ENCODE results near the gene LMOD2.

LMOD2 gene

DNA sequence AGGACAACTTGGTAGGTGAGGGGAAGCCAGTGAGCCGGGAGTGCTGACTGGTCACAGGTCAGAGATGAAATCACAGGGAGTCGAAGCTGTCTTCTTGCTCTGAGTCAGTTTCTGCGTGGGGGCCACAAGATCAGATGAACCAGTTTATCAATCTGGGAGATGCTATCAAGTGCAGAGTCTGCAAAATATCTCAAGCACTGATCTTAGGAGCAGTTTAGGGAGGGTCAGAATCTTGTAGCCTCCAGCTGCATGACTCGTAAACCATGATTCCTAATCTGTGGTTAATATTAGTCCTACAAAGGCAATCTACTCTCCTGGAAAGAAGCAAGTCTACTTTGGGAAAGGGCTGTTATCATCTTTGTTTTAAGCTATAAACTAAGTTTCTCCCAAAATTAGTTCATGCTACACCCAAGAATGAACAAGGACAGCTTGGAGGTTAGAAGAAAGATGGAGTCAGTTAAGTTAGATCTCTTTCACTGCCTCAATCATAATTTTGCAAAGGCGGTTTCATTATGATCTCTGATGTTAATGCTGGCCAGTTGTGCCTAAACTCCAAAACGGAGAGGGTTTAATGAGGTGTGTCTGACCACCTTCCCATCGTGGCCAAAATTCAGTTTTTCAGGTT, 8.4 kb upstream of the LMOD2 start:
- TF ChIP-seq CTCF (IDR thresholded peaks at IDR 0.05; ENCODE audit: control insufficient read depth, extremely low read depth, insufficient read depth) = no peak
- no peak for DNase-seq (ENCODE audit: low read depth)
- no peak overlapping the region for H3K4me3 ChIP-seq (ENCODE audit: low read depth, low read length)

DNA sequence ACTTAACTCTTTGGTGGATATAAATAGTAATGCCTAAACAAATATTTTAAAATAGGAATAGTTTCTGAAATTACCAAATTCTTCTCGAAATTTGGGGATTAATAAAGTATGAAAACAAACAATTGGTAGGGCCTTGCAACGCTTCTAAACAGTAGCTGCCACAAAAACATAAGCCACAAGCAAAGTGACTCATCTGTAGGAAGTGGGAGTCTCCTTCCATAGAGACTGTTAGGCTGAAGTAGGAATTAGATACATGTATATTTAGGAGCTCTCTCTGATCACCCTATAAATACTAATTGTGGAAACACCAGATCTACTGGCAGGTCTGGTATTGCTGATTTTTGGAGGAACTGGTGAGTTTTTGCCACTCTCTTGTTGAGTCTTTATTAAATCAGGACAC, 5.7 kb upstream of the LMOD2 start:
- DNase-seq (ENCODE audit: low read depth) = no peak
- TF ChIP-seq CTCF (IDR thresholded peaks at IDR 0.05; ENCODE audit: control insufficient read depth, extremely low read depth, insufficient read depth) = no peak
- no peak overlapping the region for H3K4me3 ChIP-seq (ENCODE audit: low read depth, low read length)

- no peak for DNase-seq (ENCODE audit: low read depth)
- no peak for TF ChIP-seq CTCF (IDR thresholded peaks at IDR 0.05; ENCODE audit: control insufficient read depth, extremely low read depth, insufficient read depth)
- H3K4me3 ChIP-seq (ENCODE audit: low read depth, low read length) = no peak overlapping the region
Observed at GRCh38 chr7:123650595-123650994, 5.1 kb upstream of the LMOD2 start.

- no peak overlapping the region for H3K4me3 ChIP-seq (ENCODE audit: low read depth, low read length)
- DNase-seq (ENCODE audit: low read depth) = no peak
- no peak for TF ChIP-seq CTCF (IDR thresholded peaks at IDR 0.05; ENCODE audit: control insufficient read depth, extremely low read depth, insufficient read depth)
Observed at GRCh38 chr7:123652406-123652805, 3.3 kb upstream of the LMOD2 start.

- no peak for DNase-seq (ENCODE audit: low read depth)
- no peak for TF ChIP-seq CTCF (IDR thresholded peaks at IDR 0.05; ENCODE audit: control insufficient read depth, extremely low read depth, insufficient read depth)
- H3K4me3 ChIP-seq (ENCODE audit: low read depth, low read length) = no peak overlapping the region
Observed at GRCh38 chr7:123653162-123653561, 2.5 kb upstream of the LMOD2 start.

GRCh38 chr7:123656544-123657303, 1.1 kb downstream of the LMOD2 start:
- no peak overlapping the region for H3K4me3 ChIP-seq (ENCODE audit: low read depth, low read length)
- no peak for TF ChIP-seq CTCF (IDR thresholded peaks at IDR 0.05; ENCODE audit: control insufficient read depth, extremely low read depth, insufficient read depth)
- DNase-seq (ENCODE audit: low read depth) = no peak

DNA sequence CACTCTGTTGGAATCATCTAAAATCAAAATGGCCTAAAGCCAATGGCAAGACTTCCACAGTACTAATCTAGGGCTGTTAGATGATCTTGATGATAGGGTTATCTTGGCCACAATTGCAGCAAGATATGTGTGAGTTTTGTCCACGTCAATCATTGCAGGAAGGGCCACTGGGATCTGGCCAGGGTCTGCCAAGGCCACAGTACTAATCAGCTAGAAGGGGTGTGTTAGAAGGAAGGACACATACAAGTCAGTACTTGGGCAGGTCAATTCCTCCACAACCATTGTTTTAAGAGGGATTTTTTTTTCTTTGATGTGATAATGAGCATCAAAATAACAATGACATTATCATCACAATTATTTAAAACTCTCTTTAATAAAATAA, 1.6 kb downstream of the LMOD2 start:
- TF ChIP-seq CTCF (IDR thresholded peaks at IDR 0.05; ENCODE audit: control insufficient read depth, extremely low read depth, insufficient read depth) = no peak
- DNase-seq (ENCODE audit: low read depth) = no peak
- no peak overlapping the region for H3K4me3 ChIP-seq (ENCODE audit: low read depth, low read length)
